Mesodermal cell (in vitro differentiated cells): ENCODE results near the gene EPAS1.

Source experiments
- H3K27ac ChIP-seq: 2 replicates; pipeline ENCODE4 v1.7.0; 2013; ENCODE audit warnings: mild to moderate bottlenecking, low read depth, low read length, moderate library complexity; ENCODE audit not compliant: severe bottlenecking
- H3K36me3 ChIP-seq: 2 replicates; pipeline ENCODE4 v1.7.1; 2013; ENCODE audit warnings: mild to moderate bottlenecking, low read length, moderate library complexity; ENCODE audit not compliant: control insufficient read depth, insufficient read depth
- H3K4me1 ChIP-seq: one replicate; pipeline ENCODE4 v1.7.1; 2013; ENCODE audit warnings: mild to moderate bottlenecking, low read length; ENCODE audit not compliant: insufficient read depth, control insufficient read depth, poor library complexity, severe bottlenecking
- H3K4me3 ChIP-seq: 2 replicates; pipeline ENCODE4 v1.7.0; 2013; ENCODE audit warnings: low read length, control low read depth, mild to moderate bottlenecking; ENCODE audit not compliant: insufficient read depth, poor library complexity, severe bottlenecking; ENCODE audit errors: extremely low read depth
- H3K9me3 ChIP-seq: 2 replicates; pipeline ENCODE4 v1.7.1; 2013; ENCODE audit warnings: mild to moderate bottlenecking, low read length, moderate library complexity; ENCODE audit not compliant: control insufficient read depth
- WGBS, 2 experiments: methylation state at CpG; one replicate each; pipeline ENCODE4 v1.1.5; 2013; ENCODE audit warnings: missing lambda C conversion rate in 2 of 2; ENCODE audit not compliant: insufficient coverage in 2 of 2; 5-methylcytosine and 5-hydroxymethylcytosine counted together

Gene EPAS1

GRCh38 chr2:46352621-46353020 is 55.4 kb downstream of the EPAS1 start:
- Histone ChIP-seq H3K9me3 (no peaks in the 10 kb centered on the region), H3K27ac (no peak overlapping the region), H3K36me3 (peaks cover 7% of the 10 kb centered on the region), H3K4me1 (no peaks in the 10 kb centered on the region), H3K4me3 (no peak overlapping the region)
- WGBS, 2 experiments: 96 to 98% methylated on average over 5 to 7 of the region's 8 CpGs

- Histone ChIP-seq H3K36me3 (peaks cover 7% of the 10 kb centered on the region), H3K27ac (no peak overlapping the region), H3K4me3 (no peak overlapping the region), H3K4me1 (no peaks in the 10 kb centered on the region), H3K9me3 (no peaks in the 10 kb centered on the region)
- WGBS, 2 experiments: 92 to 100% methylated on average over 4 to 5 of the region's 6 CpGs
Measured at GRCh38 chr2:46353509-46353908, 56.3 kb downstream of the EPAS1 start.

- Histone ChIP-seq H3K36me3 (peaks cover 7% of the 10 kb centered on the region), H3K27ac (no peak overlapping the region), H3K4me3 (no peak overlapping the region), H3K9me3 (no peaks in the 10 kb centered on the region), H3K4me1 (no peaks in the 10 kb centered on the region)
- 75 to 95% methylated on average over 2 to 3 of the region's 3 CpGs for WGBS, 2 experiments
Measured at GRCh38 chr2:46355756-46356155, 58.5 kb downstream of the EPAS1 start.

- Histone ChIP-seq H3K4me1 (no peaks in the 10 kb centered on the region), H3K9me3 (no peaks in the 10 kb centered on the region), H3K36me3 (peaks cover 7% of the 10 kb centered on the region), H3K4me3 (no peak overlapping the region), H3K27ac (no peak overlapping the region)
- WGBS, 2 experiments: 89 to 100% methylated on average over 1 of the region's 1 CpG
Measured at GRCh38 chr2:46356991-46357390, 59.8 kb downstream of the EPAS1 start.

GRCh38 chr2:46358713-46359112 is 61.5 kb downstream of the EPAS1 start:
- H3K36me3 ChIP-seq: peaks cover 7% of the 10 kb centered on the region
- 91 to 98% methylated on average over 3 to 4 of the region's 6 CpGs for WGBS, 2 experiments
- H3K9me3 ChIP-seq: no peaks in the 10 kb centered on the region
- no peaks in the 10 kb centered on the region for H3K4me1 ChIP-seq
- no peak overlapping the region for H3K27ac ChIP-seq
- no peak overlapping the region for H3K4me3 ChIP-seq

- Histone ChIP-seq H3K27ac (no peak overlapping the region), H3K4me3 (no peak overlapping the region), H3K9me3 (no peaks in the 10 kb centered on the region), H3K4me1 (no peaks in the 10 kb centered on the region), H3K36me3 (peaks cover 7% of the 10 kb centered on the region)
- WGBS, 2 experiments: 87 to 95% methylated on average over 2 to 3 of the region's 3 CpGs
Measured at GRCh38 chr2:46360303-46360702, 63.1 kb downstream of the EPAS1 start.

GRCh38 chr2:46361920-46362666 is 64.9 kb downstream of the EPAS1 start:
- Histone ChIP-seq H3K9me3 (no peaks in the 10 kb centered on the region), H3K36me3 (no peaks in the 10 kb centered on the region), H3K27ac (no peak overlapping the region), H3K4me3 (no peak overlapping the region), H3K4me1 (no peaks in the 10 kb centered on the region)
- WGBS, 2 experiments: 93 to 100% methylated on average over 6 of the region's 6 CpGs

GRCh38 chr2:46362667-46363012 is 65.4 kb downstream of the EPAS1 start:
- H3K4me3 ChIP-seq: no peak overlapping the region
- 80 to 95% methylated on average over 1 to 4 of the region's 4 CpGs for WGBS, 2 experiments
- H3K27ac ChIP-seq: no peak overlapping the region
- no peaks in the 10 kb centered on the region for H3K9me3 ChIP-seq
- H3K4me1 ChIP-seq: no peaks in the 10 kb centered on the region
- no peaks in the 10 kb centered on the region for H3K36me3 ChIP-seq

GRCh38 chr2:46363535-46364170 is 66.4 kb downstream of the EPAS1 start:
- Histone ChIP-seq H3K9me3 (no peaks in the 10 kb centered on the region), H3K36me3 (no peaks in the 10 kb centered on the region), H3K4me3 (no peak overlapping the region), H3K4me1 (no peaks in the 10 kb centered on the region), H3K27ac (no peak overlapping the region)
- 94 to 100% methylated on average over 1 to 3 of the region's 4 CpGs for WGBS, 2 experiments

- H3K27ac ChIP-seq: no peak overlapping the region
- no peaks in the 10 kb centered on the region for H3K4me1 ChIP-seq
- no peak overlapping the region for H3K4me3 ChIP-seq
- 92 to 100% methylated on average over 1 to 2 of the region's 4 CpGs for WGBS, 2 experiments
- H3K9me3 ChIP-seq: no peaks in the 10 kb centered on the region
- peaks cover 3% of the 10 kb centered on the region for H3K36me3 ChIP-seq
Measured at GRCh38 chr2:46364797-46365457, 67.7 kb downstream of the EPAS1 start.
